GM12878 (cell line): ENCODE results near the gene ADSL. TPM values are rescaled to one million over a fixed set of nuclear protein-coding genes. Genes with fewer than 3 reads are reported as not detected.

Experiments used
- ATAC-seq: fragments of 200-7000 bp; cut with Tn5 transposase; 3 replicates; pipeline ENCODE4 v1.9.1; 2020; ENCODE audit warnings: mild to moderate bottlenecking, moderate library complexity
- BruUV-seq: library from RNA; stranded (reverse); fragments of 400-500 nt; replicated peaks from 2 replicates; lab custom pipeline; 2021; lab: Mats Ljungman, UMichigan
- CTCF ChIA-PET: fragments of 300-600 bp; sonication (Branson Sonifier 250); formaldehyde crosslinking; extraction: SDS; loops from one replicate; lab custom pipeline; 2021; ENCODE audit warnings: inconsistent platforms; lab: Yijun Ruan, JAX
- POLR2A ChIA-PET: fragments of 350-600 bp; formaldehyde crosslinking; extraction: SDS; loops from one replicate; lab custom pipeline; 2021; ENCODE audit warnings: inconsistent platforms; lab: Charles Lee
- RAD21 ChIA-PET: fragments of 300-600 bp; sonication (Branson Sonifier 250); formaldehyde crosslinking; loops from one replicate; lab custom pipeline; 2023; ENCODE audit warnings: antibody characterized with exemption; ENCODE audit not compliant: unreplicated experiment; lab: Charles Lee
- SMC1A ChIA-PET: fragments of 300-600 bp; sonication (Branson Sonifier 250); formaldehyde crosslinking; loops from one replicate; lab custom pipeline; 2023; ENCODE audit not compliant: unreplicated experiment, uncharacterized antibody; lab: Charles Lee
- DNase-seq: peaks from one replicate; pipeline ENCODE4 v3.0.0-alpha.2; 2011; ENCODE audit warnings: low read depth, low spot score
- FAIRE-seq: peaks from 3 replicates; lab custom pipeline; 2011; peaks lifted over from hg19 to GRCh38; lab: Jason Lieb, UNC
- H2AFZ ChIP-seq: 2 replicates; pipeline ENCODE4 v1.6.0; 2011; ENCODE audit warnings: low read depth, low read length, control low read depth; ENCODE audit not compliant: control insufficient read depth
- H3K27ac ChIP-seq: 2 replicates; pipeline ENCODE4 v1.5.1; 2011; ENCODE audit warnings: control low read depth; ENCODE audit not compliant: control insufficient read depth, insufficient read depth
- H3K27me3 ChIP-seq, 2 experiments: replicated peaks in 1 of 2; 2 replicates each; pipeline versions ENCODE4 v1.6.0 to v1.6.1; 2011; ENCODE audit warnings: low read length in 1 of 2; ENCODE audit not compliant: control insufficient read depth in 2 of 2, insufficient read depth in 2 of 2
- H3K36me3 ChIP-seq, 2 experiments: 2 replicates each; pipeline ENCODE4 v1.5.1; 2011; ENCODE audit warnings: low read length in 1 of 2; ENCODE audit not compliant: control insufficient read depth in 2 of 2, insufficient read depth in 2 of 2
- H3K4me1 ChIP-seq: 2 replicates; pipeline ENCODE4 v1.6.1; 2011; ENCODE audit warnings: mild to moderate bottlenecking, low read length, moderate library complexity, mixed read lengths; ENCODE audit not compliant: control insufficient read depth, insufficient read depth
- H3K4me2 ChIP-seq: 2 replicates; pipeline ENCODE4 v1.6.0; 2011; ENCODE audit warnings: control low read depth; ENCODE audit not compliant: control insufficient read depth, insufficient read depth
- H3K4me3 ChIP-seq: fragments of 200-600 bp; sonication (generic); 2 replicates; pipeline ENCODE4 v1.5.1; 2016
- H3K79me2 ChIP-seq: 2 replicates; pipeline ENCODE4 v1.6.0; 2011; ENCODE audit warnings: low read length; ENCODE audit not compliant: control insufficient read depth, insufficient read depth
- H3K9ac ChIP-seq: 2 replicates; pipeline ENCODE4 v1.8.0; 2011; ENCODE audit warnings: low read length, control low read depth, mixed read lengths; ENCODE audit not compliant: control insufficient read depth, insufficient read depth
- H3K9me3 ChIP-seq: replicated peaks from 3 replicates; pipeline ENCODE4 v1.5.1; 2011; ENCODE audit warnings: mild to moderate bottlenecking, low read length; ENCODE audit not compliant: control insufficient read depth, insufficient read depth
- H4K20me1 ChIP-seq: 2 replicates; pipeline ENCODE4 v1.6.0; 2011; ENCODE audit not compliant: control insufficient read depth, insufficient read depth
- CUX1 ChIP-seq: IDR thresholded peaks from 2 replicates; pipeline ENCODE4 v1.6.1; 2012; ENCODE audit warnings: improper control_type of control experiment, low read depth, low read length; ENCODE audit not compliant: insufficient replicate concordance
- KAT2A ChIP-seq: conservative IDR thresholded peaks from 2 replicates; pipeline ENCODE4 v1.6.1; 2011; ENCODE audit warnings: low read depth, low read length; ENCODE audit not compliant: control insufficient read depth
- MAX ChIP-seq: IDR thresholded peaks from 2 replicates; pipeline ENCODE4 v1.6.1; 2012; ENCODE audit warnings: low read depth, low read length, improper control_type of control experiment
- RB1 ChIP-seq: fragments of 450-650 bp; formaldehyde crosslinking; IDR thresholded peaks from 2 replicates; pipeline ENCODE4 v1.6.1; 2017; ENCODE audit warnings: mild to moderate bottlenecking, borderline replicate concordance
- RELA ChIP-seq: fragments of 450-650 bp; IDR thresholded peaks from 2 replicates; pipeline ENCODE4 v1.8.0; 2014; ENCODE audit warnings: borderline replicate concordance; ENCODE audit not compliant: partially characterized antibody
- RFX5 ChIP-seq: IDR thresholded peaks from 2 replicates; pipeline ENCODE4 v1.6.1; 2011; ENCODE audit warnings: low read depth, low read length, improper control_type of control experiment
- WGBS: methylation state at CpG from one replicate; pipeline ENCODE4 v1.1.6; 2016; ENCODE audit warnings: low lambda C conversion rate; ENCODE audit not compliant: insufficient replicate concordance, insufficient coverage; ENCODE audit errors: missing lambda C conversion rate; 5-methylcytosine and 5-hydroxymethylcytosine counted together
- in situ Hi-C: fragments of 300-500 bp; cut with MboI; formaldehyde crosslinking; loops from 9 replicates; pipeline ENCODE4 v1.14.3; 2018; ENCODE audit warnings: mixed read lengths
- intact Hi-C: fragments of 100-400 bp; cut with micrococcal nuclease; formaldehyde crosslinking; loops from one replicate; pipeline ENCODE4 v1.14.2; 2022; ENCODE audit not compliant: unreplicated experiment
- polyA plus RNA-seq, 11 experiments: library from polyadenylated mRNA; depleted of rRNA in 4 of 11; unstranded in 6 of 11; stranded (reverse) in 5 of 11; fragments of >200 nt; fragmentation: Nextera tagmentation in 4 of 11; fragmentation: Illumina TruSeq in 1 of 11; extraction: Ambion mirVana in 4 of 11; extraction: Trizol in 1 of 11; gene quantifications; 1 replicate in 1 of 11; 2 replicates in 10 of 11; pipeline versions ENCODE4 v1.2.1 to v1.2.3, GENCODE V29; 2011 to 2016; ENCODE audit warnings: inconsistent platforms in 2 of 11, missing spikeins in 2 of 11, low read depth in 1 of 11
- total RNA-seq, 4 experiments: library from RNA; depleted of rRNA in 3 of 4; stranded (reverse); fragments of >200 nt in 3 of 4; fragmentation: Illumina TruSeq in 1 of 4; extraction: Trizol in 1 of 4; gene quantifications; 2 replicates each; pipeline versions ENCODE4 v1.2.1 to v1.2.3, GENCODE V29; 2013 to 2021
- TF ChIP-seq, protein P1 (sequence below): fragments of 150-350 bp; IDR thresholded peaks from 2 replicates; pipeline ENCODE4 v1.6.1; 2014; ENCODE audit warnings: mild to moderate bottlenecking, low read depth, low read length

The ADSL gene
- total and polyA plus RNA-seq, 10 of the 15 experiments (the other 5 are each of a cell fraction or from before 2014, with no cell fraction given) = 126 to 313 (median 143) TPM

DNA sequence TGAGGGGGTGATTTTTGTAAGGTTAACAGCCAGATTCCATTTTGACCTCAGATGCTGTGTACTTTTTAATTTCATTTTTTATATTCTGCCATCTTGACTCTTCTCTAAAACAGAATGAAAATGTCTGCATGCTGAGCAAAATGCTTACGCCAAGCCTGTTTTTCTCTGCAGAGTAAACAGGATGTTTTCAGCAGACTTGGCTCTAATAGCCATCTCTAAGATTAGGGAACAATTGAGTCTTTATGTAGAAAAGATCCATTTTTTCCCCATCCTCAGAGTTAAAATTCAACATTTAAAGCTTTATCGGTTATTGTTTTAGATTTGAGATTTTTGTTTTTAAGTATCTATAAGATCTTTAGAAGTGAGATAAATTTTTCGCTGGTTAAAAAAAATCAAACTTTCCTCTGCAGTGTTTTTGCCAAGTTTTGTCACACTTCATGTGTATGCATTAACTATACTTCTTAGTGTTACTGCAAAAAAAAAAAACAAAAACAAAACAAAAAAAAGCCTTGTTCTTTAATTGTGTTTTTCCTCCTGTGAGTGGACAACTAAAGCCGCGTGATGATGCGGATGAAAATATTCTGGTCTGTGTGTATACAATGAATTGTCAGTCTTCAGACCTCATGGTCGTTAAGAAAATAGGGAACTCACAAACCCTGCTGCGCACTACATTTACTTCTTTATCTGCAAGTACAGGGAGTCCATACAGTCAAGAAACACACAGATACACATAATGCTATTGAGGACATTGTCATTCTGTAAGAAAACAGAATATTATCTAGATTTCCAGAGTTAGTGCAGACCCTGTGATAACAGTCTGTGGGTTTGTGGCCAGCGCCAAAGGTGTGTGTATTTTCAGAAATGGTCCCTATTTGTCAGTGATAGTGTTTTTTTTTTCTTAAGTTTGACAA, 17.5 kb upstream of the ADSL start:
- Histone ChIP-seq H2AFZ (no peak overlapping the region), H3K27me3 (no peaks in the 10 kb centered on the region), H3K4me1 (peaks cover 5% of the 10 kb centered on the region; the same call in 1 of the 2 replicates), H3K36me3 (peaks cover 0 to 2% of the 10 kb centered on the region in 2 experiments; a peak in 1 of 4 replicates), H3K79me2 (no peaks in the 10 kb centered on the region), H4K20me1 (no peaks in the 10 kb centered on the region), H3K9ac (no peak overlapping the region), H3K9me3 (no peaks in the 10 kb centered on the region)
- intact Hi-C loops (no loop called here), in situ Hi-C loops (no loop called here)
- POLR2A ChIA-PET = interaction anchor here (1.2 kb wide), 1 partner anchor 14 kb away, joined by 4 read pairs; no protein-coding TSS in a partner anchor
- SMC1A ChIA-PET = interaction anchor here (0.6 to 1.1 kb wide), 2 partner anchors 78 to 160 kb away, joined by 3 read pairs; no protein-coding TSS in a partner anchor
- FAIRE-seq (no peak), ATAC-seq (no peak)
- RAD21 ChIA-PET = no interaction called here
- TF ChIP-seq RB1 = no peak
- TF ChIP-seq, protein P1, sequence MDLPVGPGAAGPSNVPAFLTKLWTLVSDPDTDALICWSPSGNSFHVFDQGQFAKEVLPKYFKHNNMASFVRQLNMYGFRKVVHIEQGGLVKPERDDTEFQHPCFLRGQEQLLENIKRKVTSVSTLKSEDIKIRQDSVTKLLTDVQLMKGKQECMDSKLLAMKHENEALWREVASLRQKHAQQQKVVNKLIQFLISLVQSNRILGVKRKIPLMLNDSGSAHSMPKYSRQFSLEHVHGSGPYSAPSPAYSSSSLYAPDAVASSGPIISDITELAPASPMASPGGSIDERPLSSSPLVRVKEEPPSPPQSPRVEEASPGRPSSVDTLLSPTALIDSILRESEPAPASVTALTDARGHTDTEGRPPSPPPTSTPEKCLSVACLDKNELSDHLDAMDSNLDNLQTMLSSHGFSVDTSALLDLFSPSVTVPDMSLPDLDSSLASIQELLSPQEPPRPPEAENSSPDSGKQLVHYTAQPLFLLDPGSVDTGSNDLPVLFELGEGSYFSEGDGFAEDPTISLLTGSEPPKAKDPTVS = no peak
- TF ChIP-seq RFX5 = no peak
- no peak for TF ChIP-seq MAX
- TF ChIP-seq KAT2A = no peak
- no peak for TF ChIP-seq CUX1
- TF ChIP-seq RELA = no peak
- TF ChIP-seq, all 136 proteins: peak for 0
- Histone ChIP-seq H3K27ac (no peak overlapping the region), H3K4me3 (no peak overlapping the region), H3K4me2 (no peak overlapping the region)
- no TSS peak for BruUV-seq
- 93% methylated on average over 9 of the region's 9 CpGs for WGBS
- CTCF ChIA-PET = no interaction called here
- DNase-seq = no peak
